Measurements from ENCODE around the gene E2F2.

DNA sequence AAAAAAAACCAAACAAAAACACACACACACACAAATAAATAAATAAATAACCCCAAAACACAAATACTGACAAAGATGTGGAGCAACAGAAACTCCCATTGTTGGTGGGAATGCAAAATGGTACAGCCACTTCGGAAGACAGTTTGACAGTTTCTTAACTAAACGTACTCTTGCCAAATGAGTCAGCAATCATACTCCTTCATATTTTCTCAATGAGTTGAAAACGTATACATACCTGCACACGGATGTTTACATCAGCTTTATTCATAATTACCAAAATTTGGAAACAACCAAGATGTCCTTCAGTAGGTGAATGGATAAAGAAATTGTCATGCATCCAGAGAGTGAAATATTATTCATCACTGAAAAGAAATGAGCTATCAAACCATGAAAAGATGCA, 70.5 kb downstream of the E2F2 start:
- no peak for TF ChIP-seq POLR2AphosphoS5 (IDR thresholded peaks at IDR 0.05; ENCODE audit: low read depth, low read length)
- no peak for TF ChIP-seq TAF1 (IDR thresholded peaks at IDR 0.05; ENCODE audit: borderline replicate concordance, insufficient read depth, low read length)
